HCT116 (cell line): ENCODE results near the gene ERCC4. TPM values are rescaled to one million over a fixed set of nuclear protein-coding genes. Genes with fewer than 3 reads are reported as not detected.

ENCODE experiments used
- ATAC-seq: fragments of 200-7000 bp; cut with Tn5 transposase; 2 replicates; pipeline ENCODE4 v1.9.1; 2020; ENCODE audit warnings: mild to moderate bottlenecking, moderate library complexity
- BruUV-seq: library from RNA; stranded (reverse); fragments of 400-500 nt; replicated peaks from 2 replicates; lab custom pipeline; 2021; lab: Mats Ljungman, UMichigan
- CTCF ChIA-PET: fragments of 300-600 bp; sonication (Branson Sonifier 250); formaldehyde crosslinking; loops from one replicate; lab custom pipeline; 2021; ENCODE audit warnings: antibody characterized with exemption; lab: Charles Lee
- POLR2A ChIA-PET: fragments of 300-600, 350-600 bp; sonication (Branson Sonifier 250); formaldehyde crosslinking; loops from one replicate; lab custom pipeline; 2021; ENCODE audit warnings: antibody characterized with exemption; lab: Charles Lee
- RAD21 ChIA-PET, 2 experiments: fragments of 300-600 bp; sonication (Branson Sonifier 250); formaldehyde crosslinking; loops; one replicate each; lab custom pipeline; 2023; ENCODE audit warnings: low total read pairs in 2 of 2; ENCODE audit not compliant: uncharacterized antibody in 2 of 2, unreplicated experiment in 2 of 2, low non-redundant PET in 1 of 2; lab: Charles Lee
- DNase-seq: peaks from one replicate; pipeline ENCODE4 v3.0.0-alpha.2; 2010; ENCODE audit warnings: low read depth, low spot score
- H2AFZ ChIP-seq: fragments of 200-600 bp; shearing (Covaris generic), sonication (generic); 2 replicates; pipeline ENCODE4 v1.6.1; 2017; ENCODE audit warnings: low read depth, mixed run types, mixed read lengths, antibody characterized with exemption, low read length; ENCODE audit not compliant: poor library complexity, severe bottlenecking
- H3K27ac ChIP-seq: 2 replicates; pipeline ENCODE4 v1.5.1; 2012; ENCODE audit warnings: low read depth, low read length
- H3K27me3 ChIP-seq: fragments of 200-600 bp; sonication (generic); 2 replicates; pipeline ENCODE4 v1.6.1; 2016; ENCODE audit warnings: mixed run types, low read length, mixed read lengths; ENCODE audit not compliant: insufficient read depth
- H3K36me3 ChIP-seq, 2 experiments: fragments of 200-500 bp in 1 of 2; fragments of 200-600 bp in 1 of 2; sonication (Bioruptor generic) in 1 of 2; sonication (generic) in 1 of 2; 2 replicates each; pipeline versions ENCODE4 v1.5.1 to v1.6.1; 2014 to 2016; ENCODE audit warnings: low read length in 2 of 2, inconsistent platforms in 1 of 2, mixed read lengths in 1 of 2, mixed run types in 1 of 2; ENCODE audit not compliant: insufficient read depth in 2 of 2, control insufficient read depth in 1 of 2
- H3K4me1 ChIP-seq, 2 experiments: fragments of 200-600 bp in 1 of 2; sonication (generic) in 1 of 2; 2 replicates each; pipeline versions ENCODE4 v1.5.1 to v1.6.1; 2012 to 2017; ENCODE audit warnings: low read length in 2 of 2, inconsistent platforms in 1 of 2, mild to moderate bottlenecking in 1 of 2, mixed read lengths in 1 of 2, mixed run types in 1 of 2, moderate library complexity in 1 of 2; ENCODE audit not compliant: insufficient read depth in 2 of 2, control insufficient read depth in 1 of 2
- H3K4me2 ChIP-seq: fragments of 200-600 bp; sonication (generic); 2 replicates; pipeline ENCODE4 v1.6.1; 2017; ENCODE audit warnings: mixed run types, low read length, mixed read lengths
- H3K4me3 ChIP-seq, 2 experiments: fragments of 200-600 bp in 1 of 2; sonication (generic) in 1 of 2; replicated peaks in 1 of 2; 2 replicates each; pipeline ENCODE4 v1.5.1; 2011 to 2016; ENCODE audit warnings: low read length in 2 of 2, control low read depth in 1 of 2, low read depth in 1 of 2, mild to moderate bottlenecking in 1 of 2, mixed read lengths in 1 of 2, mixed run types in 1 of 2
- H3K79me2 ChIP-seq: fragments of 200-600 bp; sonication (generic); 2 replicates; pipeline ENCODE4 v1.6.1; 2017; ENCODE audit warnings: mild to moderate bottlenecking, mixed run types, low read length, moderate library complexity, mixed read lengths; ENCODE audit not compliant: insufficient read depth
- H3K9ac ChIP-seq: fragments of 200-600 bp; sonication (generic); 2 replicates; pipeline ENCODE4 v1.6.1; 2016; ENCODE audit warnings: low read length, mixed read lengths
- H3K9me2 ChIP-seq: fragments of 200-600 bp; sonication (generic), shearing (Covaris generic); 2 replicates; pipeline ENCODE4 v1.6.1; 2017; ENCODE audit warnings: mixed run types, mild to moderate bottlenecking, moderate library complexity; ENCODE audit not compliant: insufficient read depth
- H3K9me3 ChIP-seq, 2 experiments: fragments of 200-500 bp in 1 of 2; fragments of 200-600 bp in 1 of 2; sonication (Bioruptor generic) in 1 of 2; sonication (generic) in 1 of 2; 2 replicates each; pipeline ENCODE4 v1.6.1; 2014 to 2017; ENCODE audit warnings: low read length in 2 of 2, mixed read lengths in 2 of 2, inconsistent platforms in 1 of 2, low read depth in 1 of 2, mild to moderate bottlenecking in 1 of 2, mixed run types in 1 of 2, moderate library complexity in 1 of 2; ENCODE audit not compliant: control insufficient read depth in 1 of 2, insufficient read depth in 1 of 2
- H4K20me1 ChIP-seq: fragments of 200-600 bp; sonication (generic), shearing (Covaris generic); 2 replicates; pipeline ENCODE4 v1.6.1; 2017; ENCODE audit warnings: mixed run types, mild to moderate bottlenecking, moderate library complexity; ENCODE audit not compliant: insufficient read depth
- CEBPB ChIP-seq: IDR thresholded peaks from 2 replicates; pipeline ENCODE4 v1.6.1; 2012; ENCODE audit warnings: low read depth
- EGR1 ChIP-seq: IDR thresholded peaks from 2 replicates; pipeline ENCODE4 v1.6.1; 2012; ENCODE audit warnings: low read depth
- EZH2phosphoT487 ChIP-seq: fragments of 200-600 bp; IDR thresholded peaks from 2 replicates; pipeline ENCODE4 v1.6.1; 2018; ENCODE audit warnings: antibody characterized with exemption, borderline replicate concordance
- FOSL1 ChIP-seq: IDR thresholded peaks from 2 replicates; pipeline ENCODE4 v1.6.1; 2012; ENCODE audit warnings: low read depth
- POLR2AphosphoS5 ChIP-seq: IDR thresholded peaks from 2 replicates; pipeline ENCODE4 v1.6.1; 2011; ENCODE audit warnings: mild to moderate bottlenecking, low read depth, low read length, moderate library complexity
- SIN3A ChIP-seq: IDR thresholded peaks from 2 replicates; pipeline ENCODE4 v1.6.1; 2012; ENCODE audit warnings: low read depth
- SRF ChIP-seq: IDR thresholded peaks from 2 replicates; pipeline ENCODE4 v1.6.1; 2012; ENCODE audit warnings: low read depth
- TCF7L2 ChIP-seq: IDR thresholded peaks from 2 replicates; pipeline ENCODE4 v1.7.0; 2011; ENCODE audit warnings: borderline replicate concordance, inconsistent platforms; ENCODE audit not compliant: insufficient read depth, insufficient read length; ENCODE audit errors: extremely low read depth
- intact Hi-C: fragments of 100-400 bp; cut with micrococcal nuclease; formaldehyde crosslinking; loops from 2 replicates; pipeline ENCODE4 v1.10.0; 2022
- total RNA-seq: library from RNA; stranded (reverse); gene quantifications from one replicate; pipeline ENCODE4 v1.2.1, GENCODE V29; 2021; ENCODE audit not compliant: unreplicated experiment
- TF ChIP-seq, protein P1 (sequence below): IDR thresholded peaks from 2 replicates; pipeline ENCODE4 v1.6.1; 2012
- TF ChIP-seq, protein P2 (sequence below), 3 experiments: fragments of 200-600 bp in 1 of 3; sonication (generic) in 1 of 3; IDR thresholded peaks in 2 of 3; conservative IDR thresholded peaks in 1 of 3; 2 replicates each; pipeline ENCODE4 v1.5.1; 2012 to 2017; ENCODE audit warnings: low read depth in 2 of 3, low read length in 2 of 3, antibody characterized with exemption in 1 of 3, borderline replicate concordance in 1 of 3, control low read depth in 1 of 3, mild to moderate bottlenecking in 1 of 3, mixed read lengths in 1 of 3, mixed run types in 1 of 3, moderate library complexity in 1 of 3; ENCODE audit not compliant: insufficient read depth in 1 of 3
- TF ChIP-seq, protein P3 (sequence below): IDR thresholded peaks from 2 replicates; pipeline ENCODE4 v1.6.1; 2012
- TF ChIP-seq, protein P4 (sequence below): IDR thresholded peaks from 2 replicates; pipeline ENCODE4 v1.6.1; 2012; ENCODE audit warnings: low read depth

ERCC4 gene
- total RNA-seq, 1 experiment from 2014 or later: 10.4 TPM

DNA sequence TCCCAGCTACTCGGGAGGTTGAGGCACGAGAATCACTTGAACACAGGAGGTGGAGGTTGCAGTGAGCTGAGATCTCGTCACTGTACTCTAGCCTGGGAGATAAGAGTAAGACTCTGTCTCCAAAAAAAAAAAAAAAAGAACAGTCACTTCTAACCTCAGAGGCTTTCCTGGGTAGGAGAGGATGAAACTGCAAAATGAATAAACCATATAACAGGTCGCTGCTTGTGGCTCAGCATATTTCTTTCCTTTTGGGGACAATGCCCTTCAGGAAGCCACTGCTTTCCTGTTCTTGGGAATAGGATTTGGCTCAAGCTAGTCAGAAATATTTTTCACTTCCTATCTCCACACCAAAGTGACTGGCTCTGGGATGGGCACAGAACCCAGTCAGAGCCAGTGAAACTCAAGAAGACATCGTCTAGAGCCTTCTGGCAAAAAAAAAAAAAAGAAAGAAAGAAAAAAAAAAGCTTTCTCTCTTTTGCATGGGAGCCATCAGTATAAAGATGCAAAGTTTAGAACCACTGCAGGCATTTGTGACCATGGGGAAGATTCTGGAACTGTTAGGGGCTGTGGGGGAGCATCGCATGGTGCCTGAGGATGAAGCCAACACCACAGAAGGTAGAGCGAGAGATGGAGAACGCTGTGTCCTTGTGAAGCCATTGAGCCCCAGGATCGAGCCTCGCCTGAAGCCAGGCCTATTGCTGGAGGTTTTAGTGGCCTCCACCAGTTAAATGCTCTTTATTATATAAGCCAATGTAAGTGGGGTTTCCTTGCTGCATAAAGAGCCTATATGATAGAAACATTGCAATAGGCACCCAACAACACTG lies 79.3 kb downstream of the ERCC4 start:
- H3K9me3 ChIP-seq: no peaks in the 10 kb centered on the region
- H3K9ac ChIP-seq: no peak overlapping the region
- no peak overlapping the region for H3K27ac ChIP-seq
- CTCF ChIA-PET: no interaction called here
- H4K20me1 ChIP-seq: no peaks in the 10 kb centered on the region
- ATAC-seq (no peak), DNase-seq (no peak)
- peaks cover 2 to 6% of the 10 kb centered on the region in 2 experiments; a peak in 2 of 4 replicates for H3K4me1 ChIP-seq
- BruUV-seq: no TSS peak
- no peak overlapping the region for H3K4me3 ChIP-seq
- no peaks in the 10 kb centered on the region for H3K9me2 ChIP-seq
- H3K36me3 ChIP-seq: no peaks in the 10 kb centered on the region
- RAD21 ChIA-PET: no interaction called here
- no peak overlapping the region for H3K4me2 ChIP-seq
- no peak overlapping the region for H2AFZ ChIP-seq
- TF ChIP-seq EZH2phosphoT487 (no peak), EGR1 (no peak), POLR2AphosphoS5 (no peak), CEBPB (no peak), TCF7L2 (no peak), SIN3A (no peak), SRF (no peak), FOSL1 (no peak)
- TF ChIP-seq, protein P1, sequence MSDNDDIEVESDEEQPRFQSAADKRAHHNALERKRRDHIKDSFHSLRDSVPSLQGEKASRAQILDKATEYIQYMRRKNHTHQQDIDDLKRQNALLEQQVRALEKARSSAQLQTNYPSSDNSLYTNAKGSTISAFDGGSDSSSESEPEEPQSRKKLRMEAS: no peak
- TF ChIP-seq, protein P2, sequence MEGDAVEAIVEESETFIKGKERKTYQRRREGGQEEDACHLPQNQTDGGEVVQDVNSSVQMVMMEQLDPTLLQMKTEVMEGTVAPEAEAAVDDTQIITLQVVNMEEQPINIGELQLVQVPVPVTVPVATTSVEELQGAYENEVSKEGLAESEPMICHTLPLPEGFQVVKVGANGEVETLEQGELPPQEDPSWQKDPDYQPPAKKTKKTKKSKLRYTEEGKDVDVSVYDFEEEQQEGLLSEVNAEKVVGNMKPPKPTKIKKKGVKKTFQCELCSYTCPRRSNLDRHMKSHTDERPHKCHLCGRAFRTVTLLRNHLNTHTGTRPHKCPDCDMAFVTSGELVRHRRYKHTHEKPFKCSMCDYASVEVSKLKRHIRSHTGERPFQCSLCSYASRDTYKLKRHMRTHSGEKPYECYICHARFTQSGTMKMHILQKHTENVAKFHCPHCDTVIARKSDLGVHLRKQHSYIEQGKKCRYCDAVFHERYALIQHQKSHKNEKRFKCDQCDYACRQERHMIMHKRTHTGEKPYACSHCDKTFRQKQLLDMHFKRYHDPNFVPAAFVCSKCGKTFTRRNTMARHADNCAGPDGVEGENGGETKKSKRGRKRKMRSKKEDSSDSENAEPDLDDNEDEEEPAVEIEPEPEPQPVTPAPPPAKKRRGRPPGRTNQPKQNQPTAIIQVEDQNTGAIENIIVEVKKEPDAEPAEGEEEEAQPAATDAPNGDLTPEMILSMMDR (IDR thresholded peaks at IDR 0.05 in 2 of 3, conservative IDR thresholded peaks at IDR 0.05 in 1 of 3; ENCODE audit: borderline replicate concordance in 1 of 3, insufficient read depth in 1 of 3, low read depth in 2 of 3, low read length in 2 of 3): no peak
- TF ChIP-seq, protein P3, sequence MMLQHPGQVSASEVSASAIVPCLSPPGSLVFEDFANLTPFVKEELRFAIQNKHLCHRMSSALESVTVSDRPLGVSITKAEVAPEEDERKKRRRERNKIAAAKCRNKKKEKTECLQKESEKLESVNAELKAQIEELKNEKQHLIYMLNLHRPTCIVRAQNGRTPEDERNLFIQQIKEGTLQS: no peak
- TF ChIP-seq, protein P4, sequence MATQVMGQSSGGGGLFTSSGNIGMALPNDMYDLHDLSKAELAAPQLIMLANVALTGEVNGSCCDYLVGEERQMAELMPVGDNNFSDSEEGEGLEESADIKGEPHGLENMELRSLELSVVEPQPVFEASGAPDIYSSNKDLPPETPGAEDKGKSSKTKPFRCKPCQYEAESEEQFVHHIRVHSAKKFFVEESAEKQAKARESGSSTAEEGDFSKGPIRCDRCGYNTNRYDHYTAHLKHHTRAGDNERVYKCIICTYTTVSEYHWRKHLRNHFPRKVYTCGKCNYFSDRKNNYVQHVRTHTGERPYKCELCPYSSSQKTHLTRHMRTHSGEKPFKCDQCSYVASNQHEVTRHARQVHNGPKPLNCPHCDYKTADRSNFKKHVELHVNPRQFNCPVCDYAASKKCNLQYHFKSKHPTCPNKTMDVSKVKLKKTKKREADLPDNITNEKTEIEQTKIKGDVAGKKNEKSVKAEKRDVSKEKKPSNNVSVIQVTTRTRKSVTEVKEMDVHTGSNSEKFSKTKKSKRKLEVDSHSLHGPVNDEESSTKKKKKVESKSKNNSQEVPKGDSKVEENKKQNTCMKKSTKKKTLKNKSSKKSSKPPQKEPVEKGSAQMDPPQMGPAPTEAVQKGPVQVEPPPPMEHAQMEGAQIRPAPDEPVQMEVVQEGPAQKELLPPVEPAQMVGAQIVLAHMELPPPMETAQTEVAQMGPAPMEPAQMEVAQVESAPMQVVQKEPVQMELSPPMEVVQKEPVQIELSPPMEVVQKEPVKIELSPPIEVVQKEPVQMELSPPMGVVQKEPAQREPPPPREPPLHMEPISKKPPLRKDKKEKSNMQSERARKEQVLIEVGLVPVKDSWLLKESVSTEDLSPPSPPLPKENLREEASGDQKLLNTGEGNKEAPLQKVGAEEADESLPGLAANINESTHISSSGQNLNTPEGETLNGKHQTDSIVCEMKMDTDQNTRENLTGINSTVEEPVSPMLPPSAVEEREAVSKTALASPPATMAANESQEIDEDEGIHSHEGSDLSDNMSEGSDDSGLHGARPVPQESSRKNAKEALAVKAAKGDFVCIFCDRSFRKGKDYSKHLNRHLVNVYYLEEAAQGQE: no peak
- intact Hi-C loops: no loop called here
- H3K27me3 ChIP-seq: no peaks in the 10 kb centered on the region
- POLR2A ChIA-PET: no interaction called here
- no peaks in the 10 kb centered on the region for H3K79me2 ChIP-seq
